ENCODE results near the gene MVB12B.
A peak's percentile ranks its signal among the peaks of the same experiment; 100 is the strongest.

The MVB12B gene

GRCh38 chr9:126302730-126303129, 23.9 kb upstream of the MVB12B start:
- no peak for DNase-seq (ENCODE audit: low read depth in 2 of 3, low spot score in 1 of 3)

DNA sequence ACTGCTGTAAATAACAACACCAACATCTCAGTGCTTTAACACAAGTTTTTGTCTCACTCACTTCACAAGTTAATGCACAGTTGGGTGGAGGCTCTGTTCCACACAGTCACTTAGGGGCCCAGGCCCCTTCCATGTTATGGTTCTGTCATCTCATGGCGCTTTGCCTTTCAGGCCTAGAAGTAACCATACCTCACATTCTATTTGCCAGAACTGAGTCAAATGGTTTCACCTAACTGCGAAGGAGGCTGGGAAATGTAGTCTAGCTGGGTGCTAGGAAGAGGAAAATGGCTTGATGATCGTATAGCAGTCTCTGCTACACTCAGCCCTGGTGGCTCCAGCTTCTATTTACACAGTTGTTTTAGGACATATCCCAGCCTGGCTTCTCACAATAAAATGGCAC, 23.1 kb upstream of the MVB12B start:
- no peak for DNase-seq (ENCODE audit: low read depth in 2 of 3, low spot score in 1 of 3)

DNA sequence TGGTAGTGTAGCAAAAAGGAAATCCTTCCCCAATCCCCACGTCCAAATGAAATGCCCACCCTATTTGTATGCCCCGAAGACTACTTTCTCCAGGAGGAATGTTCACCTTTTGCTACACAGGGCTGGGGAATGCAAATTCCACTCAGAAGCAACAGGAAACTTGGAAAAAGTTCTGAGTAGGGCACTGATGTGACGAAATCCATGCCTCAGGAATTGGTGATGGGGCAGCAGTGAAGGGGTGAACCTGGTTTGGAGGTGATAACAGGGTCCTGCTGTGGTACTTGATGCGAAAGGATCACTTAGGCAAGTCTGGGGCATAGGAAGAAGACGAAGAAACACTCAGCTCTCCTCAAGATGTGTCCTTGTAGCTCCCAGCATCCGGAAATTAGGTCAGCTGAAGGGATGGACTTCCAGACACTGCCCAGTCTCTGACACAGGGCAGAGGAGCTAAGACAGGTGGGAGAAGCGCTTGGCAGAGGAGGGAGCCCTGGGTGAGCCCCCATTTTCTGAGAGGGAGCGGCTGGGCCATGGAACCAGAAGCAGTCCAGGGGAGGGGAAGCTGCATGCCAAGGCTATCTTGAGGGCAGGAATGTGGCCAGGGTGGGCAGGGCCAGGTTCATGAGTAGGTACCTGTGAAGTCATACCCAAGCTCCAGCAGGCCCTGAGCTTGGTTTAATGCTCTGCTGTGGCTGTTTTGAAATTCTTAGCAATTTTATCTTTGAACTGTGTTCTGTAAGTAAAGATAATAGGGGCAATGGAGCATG, 22.2 kb upstream of the MVB12B start:
- no peak for DNase-seq (ENCODE audit: low read depth in 2 of 3, low spot score in 1 of 3)

GRCh38 chr9:126304971-126305320, 21.7 kb upstream of the MVB12B start:
- DNase-seq (ENCODE audit: low read depth in 2 of 3, low spot score in 1 of 3) = no peak

DNA sequence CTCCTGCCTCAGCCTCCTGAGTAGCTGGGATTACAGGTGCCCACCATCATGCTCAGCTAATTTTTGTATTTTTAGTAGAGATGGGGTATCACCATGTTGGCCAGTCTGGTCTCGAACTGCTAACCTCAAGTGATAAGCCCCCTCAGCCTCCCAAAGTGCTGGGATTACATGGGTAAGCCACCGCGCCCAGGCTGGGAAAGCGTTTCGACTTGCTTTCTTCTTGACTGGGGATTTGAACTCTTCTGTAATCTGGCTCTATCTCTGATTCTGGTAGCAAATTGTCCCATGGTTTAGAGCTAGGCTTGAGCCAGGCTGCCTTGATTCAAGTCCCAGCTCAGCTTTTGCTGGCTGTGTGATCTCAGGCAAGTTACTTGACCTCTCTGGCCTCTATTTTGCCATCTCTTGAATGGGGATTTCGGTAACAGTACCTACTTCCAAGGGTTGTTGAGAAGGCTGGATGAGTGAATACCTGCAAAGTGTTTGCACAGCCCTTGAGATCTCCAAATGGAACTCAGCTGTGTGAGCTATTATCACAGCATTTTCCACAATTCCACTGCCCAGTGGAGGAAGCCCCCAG, 20.5 kb upstream of the MVB12B start:
- no peak for DNase-seq (ENCODE audit: low read depth in 2 of 3, low spot score in 1 of 3)

DNA sequence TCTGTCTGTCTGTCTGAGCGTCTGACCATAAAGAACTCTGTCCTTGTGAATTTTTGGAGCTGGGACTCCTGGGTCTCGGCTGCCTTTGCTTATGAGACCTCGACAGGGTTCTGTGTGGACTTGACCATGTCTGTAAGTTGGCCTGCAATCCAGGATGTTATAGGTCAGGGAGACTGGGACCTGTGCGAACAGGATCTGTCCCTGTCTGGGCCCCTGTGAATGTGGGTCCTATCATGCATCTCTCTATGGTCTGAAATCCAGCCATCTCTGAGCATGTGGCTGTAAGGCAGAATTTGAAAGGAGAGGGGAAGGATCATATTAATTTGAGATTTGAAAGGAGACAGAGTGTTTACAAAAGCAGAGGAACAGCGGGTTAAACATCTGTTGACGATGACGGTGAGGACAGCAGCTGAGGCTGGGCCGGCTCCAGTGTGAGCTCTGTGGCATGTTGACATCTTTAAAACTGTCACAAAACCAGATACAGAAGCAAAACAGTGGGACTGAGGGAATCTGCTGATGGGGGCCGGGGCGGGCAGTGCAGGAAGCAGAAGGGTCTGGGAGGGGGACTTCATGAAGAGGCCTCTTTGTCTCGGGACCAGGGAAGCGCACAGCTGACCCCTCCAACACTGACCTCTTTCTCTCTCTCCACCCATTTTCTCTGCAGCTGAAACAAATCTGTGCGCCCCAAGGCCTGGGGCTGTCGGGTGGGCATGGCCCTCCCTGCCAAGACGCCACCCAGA, 19.1 kb upstream of the MVB12B start:
- DNase-seq (ENCODE audit: low read depth in 2 of 3, low spot score in 1 of 3) = no peak

DNA sequence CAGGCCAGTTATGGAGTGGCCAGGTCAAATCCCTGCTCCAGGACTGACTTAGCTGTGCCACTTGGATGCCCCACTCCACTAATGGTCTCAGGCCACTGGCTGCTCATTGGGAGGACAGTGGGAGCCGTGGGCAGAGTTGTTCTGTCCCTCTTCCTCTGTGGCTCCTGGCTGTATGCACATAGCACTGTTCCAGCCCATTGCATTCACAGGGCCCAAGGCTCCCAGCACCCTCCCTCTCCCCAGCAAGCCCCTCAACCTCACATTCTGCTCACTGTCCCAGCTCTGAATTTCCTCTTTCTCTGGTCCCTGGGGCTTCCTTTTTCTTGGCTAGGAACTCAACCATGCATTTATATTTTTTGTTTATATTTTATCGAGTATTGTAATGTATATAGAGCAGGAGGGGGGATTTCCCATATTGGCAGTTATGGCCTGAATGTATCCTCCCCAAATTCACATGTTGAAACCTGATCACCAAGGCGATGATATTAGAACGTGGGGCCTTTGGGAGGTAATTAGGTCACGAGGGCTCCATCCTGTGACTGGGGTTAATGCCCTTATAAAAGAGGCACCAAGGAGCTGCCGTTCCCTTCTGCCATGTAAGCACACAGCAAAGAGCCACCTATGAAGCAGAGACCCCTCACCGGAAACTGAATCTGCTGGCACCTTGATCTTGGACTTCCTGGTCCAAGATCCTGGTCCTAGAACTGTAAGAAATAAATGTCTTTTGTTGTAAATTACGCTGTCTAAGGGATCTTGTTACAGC, 17.0 kb upstream of the MVB12B start:
- DNase-seq (ENCODE audit: low read depth in 2 of 3, low spot score in 1 of 3) = no peak

DNA sequence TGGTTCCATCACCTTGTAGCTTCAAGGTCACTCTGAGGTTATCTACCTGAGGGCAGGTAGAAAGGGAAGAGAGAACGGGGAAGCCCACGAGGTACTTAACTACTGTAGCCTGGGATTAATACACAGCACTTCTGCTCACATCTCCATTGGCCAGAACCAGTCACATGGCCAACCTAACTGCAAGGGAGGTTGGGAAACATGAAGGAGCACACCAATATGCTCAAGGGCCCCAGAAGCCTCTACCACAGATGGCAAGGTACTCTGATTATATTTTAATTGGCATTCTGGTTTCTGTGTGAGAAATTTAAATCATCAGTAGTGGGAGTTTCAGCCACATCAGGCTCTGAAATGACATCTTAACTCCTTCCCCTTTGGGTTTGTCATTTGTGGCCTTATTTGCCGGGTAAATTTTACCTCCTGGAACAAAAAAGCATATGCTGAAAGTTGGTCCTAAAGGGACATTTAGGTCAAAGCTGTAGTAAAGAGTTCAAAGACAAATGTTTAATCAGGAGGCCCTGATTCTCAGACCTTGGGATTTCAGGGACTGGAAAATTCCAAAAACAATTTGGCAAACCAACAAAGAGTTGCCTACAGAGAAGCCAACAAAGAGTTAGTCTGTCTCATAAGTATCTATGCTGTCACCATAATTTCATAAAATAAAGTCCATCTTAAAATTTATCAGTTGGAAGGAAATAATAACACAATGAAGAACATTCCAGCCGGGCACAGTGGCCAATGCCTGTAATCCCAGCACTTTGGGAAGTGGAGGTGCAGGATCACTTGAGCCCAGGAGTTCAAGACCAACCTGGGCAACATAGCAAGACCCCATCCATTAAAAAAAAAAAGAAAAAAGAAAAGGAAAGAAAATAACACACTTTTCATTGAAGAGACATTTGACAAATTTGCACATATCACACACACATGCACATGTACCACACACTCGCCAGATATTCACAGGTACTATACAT, 13.8 kb upstream of the MVB12B start:
- DNase-seq (ENCODE audit: low read depth in 2 of 3, low spot score in 1 of 3) = no peak

DNA sequence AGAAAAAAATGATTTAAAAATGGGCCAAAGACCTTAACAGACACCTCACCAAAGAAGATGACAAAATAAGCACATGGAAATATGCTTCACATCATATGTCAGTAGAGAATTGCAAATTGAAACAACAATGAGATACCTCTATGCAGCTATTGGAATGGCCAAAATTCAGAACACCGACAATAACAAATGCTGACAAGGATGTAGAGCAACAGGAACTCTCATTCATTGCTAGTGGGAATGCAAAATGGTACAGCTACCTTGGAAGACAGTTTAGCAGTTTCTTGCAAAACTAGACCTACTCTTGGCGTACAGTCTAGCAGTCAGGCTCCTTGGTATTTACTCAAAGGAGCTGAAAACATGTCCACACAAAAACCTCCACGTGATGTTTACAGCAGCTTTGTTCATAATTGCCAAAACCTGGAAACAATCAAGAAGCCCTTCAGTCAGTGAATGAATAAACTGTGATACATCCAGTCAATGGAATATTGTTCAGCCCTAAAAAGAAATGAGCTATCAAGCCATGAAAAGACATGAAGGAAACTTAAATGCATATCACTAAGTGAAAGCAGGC, 10.5 kb upstream of the MVB12B start:
- no peak for DNase-seq (ENCODE audit: low read depth in 2 of 3, low spot score in 1 of 3)

GRCh38 chr9:126317513-126317912, 9.1 kb upstream of the MVB12B start:
- peak in 1 of 3 donors; percentile 12 for DNase-seq (ENCODE audit: low read depth in 2 of 3, low spot score in 1 of 3)

DNA sequence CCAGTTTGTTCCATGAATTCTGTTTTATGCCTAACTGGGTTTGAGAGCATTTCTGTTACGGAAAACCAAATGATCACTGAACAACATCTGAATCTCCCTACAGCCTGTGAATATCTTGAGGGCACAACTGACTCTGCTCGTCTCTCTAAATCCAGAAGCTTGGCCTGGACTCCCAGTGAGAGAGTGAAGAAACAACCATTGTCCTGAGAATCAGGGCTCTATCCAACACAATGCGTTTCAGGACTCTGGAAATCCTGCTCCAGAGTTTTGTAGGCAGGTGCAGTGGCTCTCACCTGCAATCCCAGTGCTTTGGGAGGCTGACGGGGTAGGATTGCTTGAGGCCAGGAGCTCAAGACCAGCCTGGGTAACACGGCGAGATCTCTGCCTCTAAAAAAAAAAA, 7.8 kb upstream of the MVB12B start:
- no peak for DNase-seq (ENCODE audit: low read depth in 2 of 3, low spot score in 1 of 3)

DNA sequence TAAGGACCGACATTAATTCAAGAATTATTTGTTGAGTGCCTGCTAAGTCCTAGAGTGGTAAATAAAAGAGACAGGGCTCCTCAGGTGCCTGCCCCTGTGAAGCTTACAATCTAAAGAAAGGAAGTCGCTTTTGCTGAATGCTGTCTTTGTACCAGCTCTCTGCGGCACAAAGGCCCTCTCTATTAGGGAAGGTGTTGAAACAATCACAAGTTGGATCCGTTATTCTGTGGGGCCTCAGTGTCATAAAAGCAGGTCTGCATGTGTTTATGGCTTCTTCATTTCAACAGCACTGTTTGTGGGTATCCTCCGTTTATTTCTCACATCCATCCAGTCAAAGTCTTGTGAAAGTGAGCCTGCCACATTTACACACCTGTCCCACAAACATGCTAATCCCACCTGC, 7.0 kb upstream of the MVB12B start:
- no peak for DNase-seq (ENCODE audit: low read depth in 2 of 3, low spot score in 1 of 3)

DNA sequence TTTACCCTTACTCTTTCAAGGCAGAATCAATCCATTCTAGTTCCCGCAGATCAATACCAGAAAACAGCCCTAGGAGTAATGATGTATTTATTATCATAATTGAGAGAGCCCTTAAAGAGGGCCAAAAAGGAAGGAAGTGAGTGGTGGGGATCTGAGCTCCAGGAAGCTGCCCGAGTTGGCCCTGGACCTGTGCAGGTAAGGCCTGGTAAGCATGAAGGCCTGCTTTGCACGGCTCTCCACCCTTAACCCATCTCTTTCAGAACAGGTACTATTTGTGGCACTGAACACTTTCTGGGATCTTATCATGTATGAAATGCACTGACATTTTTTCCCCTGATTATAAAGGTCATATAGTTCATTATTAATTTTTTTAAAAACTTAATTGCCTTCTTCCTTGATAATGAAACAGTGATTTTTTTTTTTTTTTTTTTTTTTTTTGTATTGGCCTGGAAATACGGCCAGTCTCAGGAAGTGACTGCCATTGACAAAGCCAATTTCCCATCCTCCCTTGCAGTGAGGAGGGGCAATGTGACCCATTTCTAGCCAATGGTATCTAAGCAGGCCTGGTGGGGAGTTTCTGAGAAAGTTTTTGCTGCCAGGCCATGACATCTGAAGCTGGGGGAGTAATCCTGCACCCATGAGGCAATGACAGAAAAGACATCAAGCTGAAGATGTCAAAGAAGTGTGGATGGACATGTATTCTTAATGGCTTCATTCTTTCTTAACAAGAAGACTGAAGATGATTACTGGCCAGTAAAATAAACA, 6.3 kb upstream of the MVB12B start:
- DNase-seq (ENCODE audit: low read depth in 2 of 3, low spot score in 1 of 3) = no peak

GRCh38 chr9:126321742-126322141, 4.9 kb upstream of the MVB12B start:
- no peak for DNase-seq (ENCODE audit: low read depth in 2 of 3, low spot score in 1 of 3)

GRCh38 chr9:126325821-126326220, 808 bp upstream of the MVB12B start:
- no peak for DNase-seq (ENCODE audit: low read depth in 2 of 3, low spot score in 1 of 3)

- no peak for DNase-seq (ENCODE audit: low read depth in 2 of 3, low spot score in 1 of 3)
These were observed 531 bp downstream of the MVB12B start for GRCh38 chr9:126327006-126327713.

DNA sequence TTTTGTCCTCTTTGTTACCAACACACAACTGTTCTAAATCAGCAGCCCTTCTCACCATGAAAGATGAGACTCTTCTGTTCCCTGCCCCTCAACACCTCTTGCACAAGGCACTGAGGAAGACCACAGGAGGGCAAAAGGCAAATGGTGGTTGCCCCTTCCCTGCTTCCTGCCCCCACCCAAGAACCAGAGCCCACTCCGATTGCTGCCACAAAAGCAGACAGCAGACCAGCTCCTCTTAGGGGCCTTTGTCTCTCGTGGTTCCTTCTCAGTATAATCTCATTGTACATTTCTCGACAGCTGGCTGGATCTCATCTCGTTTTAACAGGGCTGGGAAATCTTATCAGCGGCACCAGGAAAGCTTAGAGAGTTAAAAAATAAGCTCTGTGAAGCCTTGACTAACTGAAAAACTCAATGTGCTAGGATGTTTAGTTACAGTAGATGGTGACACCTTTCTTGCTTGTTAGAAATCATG, 1.1 kb downstream of the MVB12B start:
- no peak for DNase-seq (ENCODE audit: low read depth in 2 of 3, low spot score in 1 of 3)

GRCh38 chr9:126328407-126328806, 1.8 kb downstream of the MVB12B start:
- no peak for DNase-seq (ENCODE audit: low read depth in 2 of 3, low spot score in 1 of 3)
